Measurements from ENCODE around the gene LMF1. TPM values are rescaled to one million over a fixed set of nuclear protein-coding genes. Genes with fewer than 3 reads are reported as not detected.

LMF1 gene
- total RNA-seq, 1 experiment from 2014 or later = 13.5 TPM

DNA sequence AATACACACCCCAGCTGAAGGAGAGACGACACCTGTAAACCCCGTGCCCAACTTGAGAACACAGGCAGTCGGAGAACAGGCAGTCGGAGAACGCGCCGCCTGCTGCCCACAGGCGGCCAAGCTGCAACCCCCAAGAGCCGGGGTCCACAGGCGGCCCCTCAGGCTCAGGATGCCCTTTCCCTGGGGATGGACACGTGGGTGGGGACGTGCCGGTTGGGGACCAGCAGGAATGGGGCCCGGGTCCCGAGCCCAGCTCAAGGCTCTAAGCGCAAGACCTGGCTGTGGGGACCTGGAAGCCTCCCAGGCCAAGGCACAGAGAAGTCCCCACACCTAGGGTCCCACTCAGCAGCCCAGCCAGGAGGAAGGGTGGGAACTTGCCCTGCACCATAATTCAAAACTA, 90.8 kb downstream of the LMF1 start:
- CTCF ChIA-PET = no interaction called here
- Histone ChIP-seq H4K20me1 (ENCODE audit: low read length) (no peaks in the 10 kb centered on the region), H3K9ac (ENCODE audit: low read length) (no peak overlapping the region), H3K27me3 (ENCODE audit: low read length) (no peaks in the 10 kb centered on the region), H3K36me3 (ENCODE audit: low read depth, low read length) (peaks cover 4% of the 10 kb centered on the region), H3K4me1 (ENCODE audit: insufficient read depth, low read length) (no peaks in the 10 kb centered on the region), H3K9me3 (ENCODE audit: low read length) (no peaks in the 10 kb centered on the region), H2AFZ (ENCODE audit: low read length) (no peak overlapping the region), H3F3A (ENCODE audit: low read length, unreplicated experiment) (no peaks in the 10 kb centered on the region), H3K4me3 (ENCODE audit: low read length) (no peak overlapping the region), H3K4me2 (ENCODE audit: low read length) (no peak overlapping the region), H3K27ac (ENCODE audit: low read length) (no peak overlapping the region), H3K79me2 (ENCODE audit: low read length) (no peaks in the 10 kb centered on the region), H3K9me2 (replicated peaks; ENCODE audit: low read length) (no peaks in the 10 kb centered on the region)
- POLR2A ChIA-PET (ENCODE audit: unreplicated experiment) = no interaction called here
- intact Hi-C loops (cut with micrococcal nuclease) = no loop called here
- TF ChIP-seq EZH2 (IDR thresholded peaks at IDR 0.05; ENCODE audit: low read length, unreplicated experiment) = no peak
- DNase-seq = no peak
- ATAC-seq = no peak
- no TSS peak for BruUV-seq (replicated peaks)

DNA sequence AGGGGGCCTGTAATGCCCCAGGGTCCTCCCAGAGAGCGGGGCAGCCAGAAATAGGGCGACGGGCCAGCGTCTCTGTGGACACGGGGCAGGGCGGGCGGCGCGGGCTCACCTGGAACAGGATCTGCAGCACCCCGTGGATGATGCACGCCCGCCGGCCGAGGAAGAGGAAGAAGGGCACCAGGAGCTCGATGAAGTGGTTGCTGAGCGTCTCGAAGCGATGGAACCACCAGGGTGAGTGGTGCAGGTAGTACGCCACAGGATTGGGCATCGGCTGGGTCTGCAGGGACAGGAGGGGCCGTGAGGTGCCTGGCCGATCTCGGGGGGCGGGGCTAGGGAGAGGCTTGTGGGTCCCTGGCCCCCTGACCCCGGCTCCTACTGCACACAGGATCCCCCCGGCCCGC, 91.3 kb downstream of the LMF1 start:
- no peaks in the 10 kb centered on the region for H3K79me2 ChIP-seq (ENCODE audit: low read length)
- H3K27ac ChIP-seq (ENCODE audit: low read length) = no peak overlapping the region
- no peak for TF ChIP-seq EZH2 (IDR thresholded peaks at IDR 0.05; ENCODE audit: low read length, unreplicated experiment)
- TF ChIP-seq, protein P1, sequence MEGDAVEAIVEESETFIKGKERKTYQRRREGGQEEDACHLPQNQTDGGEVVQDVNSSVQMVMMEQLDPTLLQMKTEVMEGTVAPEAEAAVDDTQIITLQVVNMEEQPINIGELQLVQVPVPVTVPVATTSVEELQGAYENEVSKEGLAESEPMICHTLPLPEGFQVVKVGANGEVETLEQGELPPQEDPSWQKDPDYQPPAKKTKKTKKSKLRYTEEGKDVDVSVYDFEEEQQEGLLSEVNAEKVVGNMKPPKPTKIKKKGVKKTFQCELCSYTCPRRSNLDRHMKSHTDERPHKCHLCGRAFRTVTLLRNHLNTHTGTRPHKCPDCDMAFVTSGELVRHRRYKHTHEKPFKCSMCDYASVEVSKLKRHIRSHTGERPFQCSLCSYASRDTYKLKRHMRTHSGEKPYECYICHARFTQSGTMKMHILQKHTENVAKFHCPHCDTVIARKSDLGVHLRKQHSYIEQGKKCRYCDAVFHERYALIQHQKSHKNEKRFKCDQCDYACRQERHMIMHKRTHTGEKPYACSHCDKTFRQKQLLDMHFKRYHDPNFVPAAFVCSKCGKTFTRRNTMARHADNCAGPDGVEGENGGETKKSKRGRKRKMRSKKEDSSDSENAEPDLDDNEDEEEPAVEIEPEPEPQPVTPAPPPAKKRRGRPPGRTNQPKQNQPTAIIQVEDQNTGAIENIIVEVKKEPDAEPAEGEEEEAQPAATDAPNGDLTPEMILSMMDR (conservative IDR thresholded peaks at IDR 0.05; ENCODE audit: low read depth, low read length) = no peak
- no peak for TF ChIP-seq EZH2phosphoT487 (IDR thresholded peaks at IDR 0.05; ENCODE audit: borderline replicate concordance, low read length)
- ChIA-PET POLR2A (ENCODE audit: unreplicated experiment) (no interaction called here), CTCF (no interaction called here)
- intact Hi-C loops (cut with micrococcal nuclease) = no loop called here
- no peaks in the 10 kb centered on the region for H3K9me2 ChIP-seq (replicated peaks; ENCODE audit: low read length)
- H3F3A ChIP-seq (ENCODE audit: low read length, unreplicated experiment) = no peaks in the 10 kb centered on the region
- no peak overlapping the region for H3K4me2 ChIP-seq (ENCODE audit: low read length)
- peaks cover 4% of the 10 kb centered on the region for H3K36me3 ChIP-seq (ENCODE audit: low read depth, low read length)
- H3K9me3 ChIP-seq (ENCODE audit: low read length) = no peaks in the 10 kb centered on the region
- H4K20me1 ChIP-seq (ENCODE audit: low read length) = no peaks in the 10 kb centered on the region
- no peaks in the 10 kb centered on the region for H3K27me3 ChIP-seq (ENCODE audit: low read length)
- H2AFZ ChIP-seq (ENCODE audit: low read length) = no peak overlapping the region
- no peak overlapping the region for H3K4me3 ChIP-seq (ENCODE audit: low read length)
- ATAC-seq (no peak), DNase-seq (no peak)
- no peaks in the 10 kb centered on the region for H3K4me1 ChIP-seq (ENCODE audit: insufficient read depth, low read length)
- H3K9ac ChIP-seq (ENCODE audit: low read length) = no peak overlapping the region
- BruUV-seq (replicated peaks) = no TSS peak

DNA sequence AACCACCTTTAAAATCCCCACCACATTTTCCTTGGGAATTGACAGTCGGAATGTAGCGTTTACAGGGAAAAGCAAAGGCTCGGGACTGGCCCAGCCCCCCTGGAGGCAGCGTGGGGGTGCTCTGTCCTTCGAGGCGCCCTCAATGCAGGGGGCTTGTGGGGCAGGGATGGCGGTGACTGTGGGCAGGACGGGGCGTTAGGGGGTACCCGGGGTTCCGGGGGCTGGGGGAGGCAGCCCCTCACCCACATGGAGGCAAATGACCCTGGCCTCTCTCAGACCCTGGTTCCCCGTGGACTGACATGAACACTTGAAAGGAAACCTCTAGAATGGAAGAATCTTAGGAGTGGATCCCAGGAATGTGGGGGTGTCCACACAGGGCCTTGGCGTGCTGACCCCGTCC, 91.9 kb downstream of the LMF1 start:
- DNase-seq (no peak), ATAC-seq (no peak)
- Histone ChIP-seq H3K36me3 (ENCODE audit: low read depth, low read length) (no peaks in the 10 kb centered on the region), H3K9me2 (replicated peaks; ENCODE audit: low read length) (no peaks in the 10 kb centered on the region), H3K4me1 (ENCODE audit: insufficient read depth, low read length) (no peaks in the 10 kb centered on the region), H3K27ac (ENCODE audit: low read length) (no peak overlapping the region), H3K27me3 (ENCODE audit: low read length) (no peaks in the 10 kb centered on the region), H3K4me2 (ENCODE audit: low read length) (no peak overlapping the region), H3F3A (ENCODE audit: low read length, unreplicated experiment) (no peaks in the 10 kb centered on the region), H4K20me1 (ENCODE audit: low read length) (no peaks in the 10 kb centered on the region), H3K9me3 (ENCODE audit: low read length) (no peaks in the 10 kb centered on the region), H3K4me3 (ENCODE audit: low read length) (no peak overlapping the region), H3K79me2 (ENCODE audit: low read length) (no peaks in the 10 kb centered on the region), H2AFZ (ENCODE audit: low read length) (no peak overlapping the region), H3K9ac (ENCODE audit: low read length) (no peak overlapping the region)
- no peak for TF ChIP-seq EZH2 (IDR thresholded peaks at IDR 0.05; ENCODE audit: low read length, unreplicated experiment)
- TF ChIP-seq, protein P1 (conservative IDR thresholded peaks at IDR 0.05; ENCODE audit: low read depth, low read length) = no peak
- ChIA-PET POLR2A (ENCODE audit: unreplicated experiment) (no interaction called here), CTCF (no interaction called here)
- no TSS peak for BruUV-seq (replicated peaks)
- intact Hi-C loops (cut with micrococcal nuclease) = no loop called here
